Uterus (tissue), 4 donors: Measurements from ENCODE around the gene CUBN. TPM values are rescaled to one million over a fixed set of nuclear protein-coding genes. Genes with fewer than 3 reads are reported as not detected.

Experiments used
- DNase-seq, 2 donors: peaks; one replicate each; pipeline ENCODE4 v3.0.0-alpha.2; 2019 to 2020
- H3K27ac ChIP-seq, 2 donors: fragments of 200-600 bp; sonication (generic); 1 replicate in 1 of 2; 2 replicates in 1 of 2; pipeline ENCODE4 v1.5.1; 2016 to 2018
- H3K27me3 ChIP-seq, 2 donors: fragments of 200-600 bp; sonication (generic); one replicate each; pipeline ENCODE4 v1.5.1; 2018 to 2019; ENCODE audit warnings: control low read depth in 1 of 2
- H3K36me3 ChIP-seq, 2 donors: fragments of 200-600 bp; sonication (generic); one replicate each; pipeline ENCODE4 v1.5.1; 2019; ENCODE audit warnings: control low read depth in 1 of 2
- H3K4me1 ChIP-seq, 2 donors: fragments of 200-600 bp; sonication (generic); one replicate each; pipeline ENCODE4 v1.5.1; 2018 to 2019; ENCODE audit warnings: control low read depth in 1 of 2
- H3K4me3 ChIP-seq, 2 donors: fragments of 200-600 bp; sonication (generic); 1 replicate in 1 of 2; 2 replicates in 1 of 2; pipeline ENCODE4 v1.5.1; 2018 to 2019; ENCODE audit warnings: mild to moderate bottlenecking in 1 of 2
- H3K9me3 ChIP-seq, 2 donors: fragments of 200-600 bp; sonication (generic); one replicate each; pipeline ENCODE4 v1.5.1; 2019; ENCODE audit warnings: control low read depth in 1 of 2
- POLR2A ChIP-seq, 2 donors: fragments of 450-650 bp; IDR thresholded peaks; one replicate each; pipeline ENCODE4 v1.6.1; 2016; ENCODE audit warnings: antibody characterized with exemption in 2 of 2, mild to moderate bottlenecking in 1 of 2, moderate library complexity in 1 of 2
- intact Hi-C: fragments of 100-400 bp; cut with DNase I; formaldehyde crosslinking; loops from one replicate; pipeline ENCODE4 v1.15.1; 2023; ENCODE audit warnings: low total_unique reads
- total RNA-seq, 4 donors: library from RNA; depleted of rRNA in 3 of 4; stranded (reverse); fragments of >200 nt in 3 of 4; gene quantifications; one replicate each; pipeline versions ENCODE4 v1.1.0 to v1.2.4, GENCODE V29; 2014 to 2023
- TF ChIP-seq, protein P1 (sequence below), 4 experiments: fragments of 200-600 bp in 2 of 4; fragments of 450-650 bp in 2 of 4; sonication (generic) in 2 of 4; IDR thresholded peaks; one replicate each; pipeline ENCODE4 v1.5.1; 2016 to 2019; ENCODE audit warnings: antibody characterized with exemption in 4 of 4, mild to moderate bottlenecking in 2 of 4, moderate library complexity in 1 of 4
- donor health status: DM: yes; HTN: yes; CAD: no.

Gene CUBN
- total RNA-seq, 4 donors from 2014 or later, result 3.5 to 9.5 (median 5.1) TPM

DNA sequence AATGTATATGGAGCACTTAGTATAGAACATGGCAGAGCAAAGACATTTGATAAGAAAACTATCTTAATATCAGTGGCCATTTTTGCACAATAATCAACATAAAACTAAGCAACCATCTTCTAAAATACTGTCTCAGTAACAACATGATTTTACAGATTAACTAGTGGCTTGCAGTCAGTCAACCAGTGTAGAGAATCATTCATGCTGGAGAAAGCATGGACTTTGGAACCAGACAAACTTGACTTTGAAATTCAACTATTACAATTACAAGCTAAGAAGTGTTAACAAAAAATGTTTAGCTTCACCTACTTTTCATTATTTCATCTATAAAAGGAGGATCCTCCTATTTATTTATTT lies 27.7 kb downstream of the CUBN start:
- Histone ChIP-seq H3K9me3 (no peaks in the 10 kb centered on the region), H3K36me3 (no peaks in the 10 kb centered on the region), H3K27ac (peak overlapping the region in 1 of 2 donors; percentile 18), H3K4me3 (no peak overlapping the region), H3K27me3 (no peaks in the 10 kb centered on the region), H3K4me1 (no peaks in the 10 kb centered on the region)
- TF ChIP-seq, protein P1, sequence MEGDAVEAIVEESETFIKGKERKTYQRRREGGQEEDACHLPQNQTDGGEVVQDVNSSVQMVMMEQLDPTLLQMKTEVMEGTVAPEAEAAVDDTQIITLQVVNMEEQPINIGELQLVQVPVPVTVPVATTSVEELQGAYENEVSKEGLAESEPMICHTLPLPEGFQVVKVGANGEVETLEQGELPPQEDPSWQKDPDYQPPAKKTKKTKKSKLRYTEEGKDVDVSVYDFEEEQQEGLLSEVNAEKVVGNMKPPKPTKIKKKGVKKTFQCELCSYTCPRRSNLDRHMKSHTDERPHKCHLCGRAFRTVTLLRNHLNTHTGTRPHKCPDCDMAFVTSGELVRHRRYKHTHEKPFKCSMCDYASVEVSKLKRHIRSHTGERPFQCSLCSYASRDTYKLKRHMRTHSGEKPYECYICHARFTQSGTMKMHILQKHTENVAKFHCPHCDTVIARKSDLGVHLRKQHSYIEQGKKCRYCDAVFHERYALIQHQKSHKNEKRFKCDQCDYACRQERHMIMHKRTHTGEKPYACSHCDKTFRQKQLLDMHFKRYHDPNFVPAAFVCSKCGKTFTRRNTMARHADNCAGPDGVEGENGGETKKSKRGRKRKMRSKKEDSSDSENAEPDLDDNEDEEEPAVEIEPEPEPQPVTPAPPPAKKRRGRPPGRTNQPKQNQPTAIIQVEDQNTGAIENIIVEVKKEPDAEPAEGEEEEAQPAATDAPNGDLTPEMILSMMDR (IDR thresholded peaks at IDR 0.05), result no peak
- no peak for TF ChIP-seq POLR2A (IDR thresholded peaks at IDR 0.05)
- no peak for DNase-seq
- intact Hi-C loops, result no loop called here

DNA sequence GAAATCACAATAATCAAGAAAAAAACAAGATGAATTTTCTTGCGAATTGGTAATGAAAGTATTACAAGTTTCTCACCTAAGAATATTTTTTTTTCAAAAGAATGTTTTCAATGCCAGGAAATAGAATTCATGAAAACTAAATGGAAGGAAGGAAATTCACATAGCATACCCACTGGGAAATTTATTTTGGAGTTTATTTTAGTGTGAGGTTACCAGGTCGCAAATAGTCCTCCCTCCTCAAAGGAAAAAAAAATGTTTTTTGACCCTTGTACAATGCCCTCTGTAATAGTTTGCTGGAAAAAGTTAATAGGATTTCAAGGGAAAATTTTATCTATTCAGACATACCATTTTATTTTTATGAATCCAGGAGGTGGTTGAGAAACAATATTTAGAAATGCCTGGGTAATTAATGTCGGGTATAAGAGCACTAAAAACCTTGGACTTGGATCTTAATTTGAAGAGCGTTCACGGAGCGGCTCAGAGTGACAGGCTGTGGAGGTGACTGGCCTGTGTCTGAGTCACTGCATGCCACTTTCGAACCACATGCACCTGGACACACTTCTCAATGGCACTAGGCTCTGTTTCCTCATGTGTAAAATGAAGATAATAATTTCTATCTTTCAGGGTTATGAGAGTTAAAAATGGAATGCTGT lies 28.2 kb downstream of the CUBN start:
- Histone ChIP-seq H3K27me3 (no peaks in the 10 kb centered on the region), H3K27ac (peak overlapping the region in 1 of 2 donors; percentile 18), H3K4me1 (no peaks in the 10 kb centered on the region), H3K9me3 (no peaks in the 10 kb centered on the region), H3K4me3 (no peak overlapping the region), H3K36me3 (no peaks in the 10 kb centered on the region)
- intact Hi-C loops, result no loop called here
- TF ChIP-seq POLR2A (IDR thresholded peaks at IDR 0.05), result no peak
- TF ChIP-seq, protein P1 (IDR thresholded peaks at IDR 0.05), result no peak
- no peak for DNase-seq

GRCh38 chr10:17100586-17100985 lies 29.0 kb downstream of the CUBN start:
- no peak overlapping the region for H3K4me3 ChIP-seq
- intact Hi-C loops, result no loop called here
- H3K27ac ChIP-seq, result peak overlapping the region in 1 of 2 donors; percentile 18
- no peaks in the 10 kb centered on the region for H3K9me3 ChIP-seq
- TF ChIP-seq, protein P1 (IDR thresholded peaks at IDR 0.05), result no peak
- TF ChIP-seq POLR2A (IDR thresholded peaks at IDR 0.05), result no peak
- DNase-seq, result no peak
- no peaks in the 10 kb centered on the region for H3K27me3 ChIP-seq
- H3K4me1 ChIP-seq, result no peaks in the 10 kb centered on the region
- H3K36me3 ChIP-seq, result no peaks in the 10 kb centered on the region

DNA sequence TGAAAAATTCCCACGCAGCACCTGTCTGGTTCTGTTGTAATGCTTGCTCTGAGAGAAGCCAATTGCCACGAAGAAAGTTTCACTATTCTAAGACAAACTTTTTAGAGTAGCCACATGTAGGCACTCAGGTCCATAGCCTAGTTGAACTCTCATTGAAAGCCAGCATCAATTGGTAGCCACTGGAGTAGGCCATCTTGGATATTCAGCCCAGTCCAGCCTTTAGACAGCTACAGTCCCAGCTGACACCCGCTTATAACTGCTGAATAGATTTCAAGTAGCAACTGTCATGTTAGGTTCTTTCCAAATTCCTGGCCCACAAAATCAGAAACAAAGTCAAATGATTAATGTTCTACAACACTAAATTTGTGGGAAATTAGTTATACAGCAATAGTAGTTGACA lies 31.6 kb downstream of the CUBN start:
- Histone ChIP-seq H3K27ac (no peak overlapping the region), H3K9me3 (no peaks in the 10 kb centered on the region)
- no peak for DNase-seq

GRCh38 chr10:17094844-17095243 lies 34.8 kb downstream of the CUBN start:
- Histone ChIP-seq H3K4me1 (no peaks in the 10 kb centered on the region), H3K9me3 (no peaks in the 10 kb centered on the region), H3K4me3 (no peak overlapping the region), H3K27ac (no peak overlapping the region), H3K27me3 (no peaks in the 10 kb centered on the region), H3K36me3 (no peaks in the 10 kb centered on the region)
- DNase-seq, result no peak
- intact Hi-C loops, result no loop called here
- TF ChIP-seq, protein P1 (IDR thresholded peaks at IDR 0.05), result no peak
- no peak for TF ChIP-seq POLR2A (IDR thresholded peaks at IDR 0.05)

More for the DNA sequence above, 31.6 kb downstream of the CUBN start:
- no peak for TF ChIP-seq POLR2A (IDR thresholded peaks at IDR 0.05)
- TF ChIP-seq, protein P1 (IDR thresholded peaks at IDR 0.05), result no peak
- intact Hi-C loops, result no loop called here
- H3K27me3 ChIP-seq, result no peaks in the 10 kb centered on the region
- no peaks in the 10 kb centered on the region for H3K36me3 ChIP-seq
- no peaks in the 10 kb centered on the region for H3K4me1 ChIP-seq
- H3K4me3 ChIP-seq, result no peak overlapping the region
